ENCODE results near the gene ESPN.
"Not testable (repeated sequence)": the region's sequence is repeated elsewhere in the genome, so short reads cannot be mapped to it uniquely, and the experiment has no call there.

The ESPN gene

DNA sequence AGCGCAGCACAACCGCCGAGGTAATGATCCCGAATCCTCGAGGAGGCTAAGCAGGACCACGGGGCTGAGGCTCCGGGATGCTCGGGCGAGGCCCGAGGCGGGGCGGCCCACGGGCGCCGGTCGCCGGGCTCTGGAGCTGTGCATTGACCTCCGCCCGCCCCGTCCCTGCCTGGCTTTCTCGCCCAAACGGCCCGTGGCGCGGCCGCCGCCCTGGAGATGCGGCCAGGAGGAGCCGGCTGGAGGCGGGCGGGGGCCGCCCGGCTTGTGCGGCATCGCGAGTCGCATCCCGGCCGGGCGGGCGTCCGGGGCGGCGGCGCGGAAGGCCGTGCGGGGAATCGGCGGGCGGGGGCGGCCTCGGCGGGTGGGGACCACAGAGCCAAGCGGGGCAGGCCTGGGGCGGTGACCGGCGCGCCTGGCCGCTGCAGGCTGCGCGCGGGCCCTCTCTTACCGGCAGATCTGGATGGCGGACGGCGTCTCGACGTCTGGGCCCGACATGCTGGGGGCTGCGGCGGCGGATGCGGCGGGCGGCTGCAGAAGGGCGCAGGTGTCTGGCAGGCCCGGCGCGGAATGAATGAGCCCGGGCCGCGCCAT lies 31.7 kb upstream of the ESPN start:
- peaks cover 10% of the 10 kb centered on the region; the same call in 1 of the 2 replicates for H3K27me3 ChIP-seq (ENCODE audit: insufficient read depth, low read length)
- no peaks in the 10 kb centered on the region for H3K36me3 ChIP-seq (ENCODE audit: insufficient read depth, low read length)
- under 1% methylated on average over 83 of the region's 83 CpGs for WGBS
- H3K9ac ChIP-seq (ENCODE audit: low read depth, low read length), result peak overlapping the region; percentile 77
- H3K4me1 ChIP-seq (ENCODE audit: insufficient read depth, low read length), result peaks cover 13% of the 10 kb centered on the region; the same call in 1 of the 2 replicates
- peak overlapping the region; percentile 89 for H3K4me3 ChIP-seq (ENCODE audit: low read length)
- no peak overlapping the region for H3K27ac ChIP-seq (ENCODE audit: low read depth, low read length)
- H3K9me3 ChIP-seq (ENCODE audit: insufficient read depth, low read depth, low read length), result no peaks in the 10 kb centered on the region

DNA sequence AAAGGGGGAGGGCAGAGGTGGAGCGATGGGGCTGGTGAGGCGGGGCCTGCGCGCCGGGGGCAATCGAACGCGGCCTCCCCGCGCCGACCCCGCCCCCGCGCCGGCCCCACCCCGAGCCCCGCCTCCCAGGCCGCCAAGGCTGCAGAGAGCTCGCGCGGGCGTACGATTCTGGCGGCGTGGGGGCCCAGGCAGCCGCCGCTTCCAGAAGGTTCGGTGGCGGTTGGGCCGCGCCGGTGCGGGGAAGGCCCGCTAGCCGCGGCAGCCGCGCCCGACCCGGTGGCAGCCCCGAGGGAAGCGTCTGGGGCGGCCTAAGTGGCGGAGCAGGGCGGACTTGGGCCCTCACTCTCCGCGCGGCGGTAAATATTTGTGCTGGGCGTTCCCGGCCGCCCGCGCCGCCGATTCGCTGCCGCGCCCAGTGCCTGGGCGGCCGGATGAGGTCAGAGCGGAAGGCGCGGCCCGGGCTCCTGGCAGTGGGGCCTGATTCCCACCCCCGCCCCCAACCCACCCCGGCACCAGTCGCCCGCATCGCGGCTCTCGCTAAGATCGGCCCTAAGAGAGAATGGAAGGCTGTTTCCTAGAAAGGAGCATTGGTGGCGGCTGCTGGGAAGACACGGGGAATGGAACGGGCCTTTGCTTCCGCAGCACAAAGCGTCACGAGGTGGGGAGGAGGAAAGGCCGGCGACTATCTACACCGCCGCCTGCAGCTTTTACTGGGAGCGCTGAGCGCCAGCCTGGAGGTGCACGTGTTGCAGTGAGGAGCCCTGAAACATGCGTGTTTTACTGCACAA lies 31.0 kb upstream of the ESPN start, which contains the start of gene ACOT7:
Gene ACOT7, minus strand, starts transcription at position 368 of the 788 bp plus-strand sequence. CDS start 368 bp downstream, outside the sequence.
- H3K36me3 ChIP-seq (ENCODE audit: insufficient read depth, low read length), result no peaks in the 10 kb centered on the region
- peak within 1 kb of the TSS; percentile 94 for H3K9ac ChIP-seq (ENCODE audit: low read depth, low read length)
- WGBS, result under 1% methylated on average over 86 of the region's 87 CpGs
- peak within 1 kb of the TSS; percentile 89 for H3K4me3 ChIP-seq (ENCODE audit: low read length)
- peak within 1 kb of the TSS; percentile 97 for H3K27ac ChIP-seq (ENCODE audit: low read depth, low read length)
- H3K9me3 ChIP-seq (ENCODE audit: insufficient read depth, low read depth, low read length), result no peaks in the 10 kb centered on the region
- H3K27me3 ChIP-seq (ENCODE audit: insufficient read depth, low read length), result peaks cover 10% of the 10 kb centered on the region; the same call in 1 of the 2 replicates
- peaks cover 13% of the 10 kb centered on the region; the same call in 1 of the 2 replicates for H3K4me1 ChIP-seq (ENCODE audit: insufficient read depth, low read length)

DNA sequence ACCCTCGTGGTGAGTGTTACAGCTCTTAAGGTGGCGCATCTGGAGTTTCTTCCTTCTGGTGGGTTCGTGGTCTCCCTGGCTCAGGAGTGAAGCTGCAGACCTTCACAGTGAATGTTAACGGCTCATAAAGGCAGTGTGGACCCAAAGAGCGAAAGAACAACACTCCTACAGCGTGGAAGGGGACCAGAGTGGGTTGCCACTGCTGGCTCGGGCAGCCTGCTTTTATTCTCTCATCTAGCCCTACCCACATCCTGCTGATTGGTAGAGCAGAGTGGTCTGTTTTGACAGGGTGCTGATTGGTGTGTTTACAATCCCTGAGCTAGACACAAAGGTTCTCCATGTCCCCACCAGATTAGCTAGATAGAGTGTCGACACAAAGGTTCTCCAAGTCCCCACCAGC lies 29.4 kb upstream of the ESPN start:
- peaks cover 13% of the 10 kb centered on the region; the same call in 1 of the 2 replicates for H3K4me1 ChIP-seq (ENCODE audit: insufficient read depth, low read length)
- H3K27ac ChIP-seq (ENCODE audit: low read depth, low read length); H3K36me3 ChIP-seq (ENCODE audit: insufficient read depth, low read length); H3K4me3 ChIP-seq (ENCODE audit: low read length); H3K9me3 ChIP-seq (ENCODE audit: insufficient read depth, low read depth, low read length); H3K9ac ChIP-seq (ENCODE audit: low read depth, low read length); H3K27me3 ChIP-seq (ENCODE audit: insufficient read depth, low read length): not testable (repeated sequence)
- WGBS, result 93% methylated on average over 7 of the region's 8 CpGs

DNA sequence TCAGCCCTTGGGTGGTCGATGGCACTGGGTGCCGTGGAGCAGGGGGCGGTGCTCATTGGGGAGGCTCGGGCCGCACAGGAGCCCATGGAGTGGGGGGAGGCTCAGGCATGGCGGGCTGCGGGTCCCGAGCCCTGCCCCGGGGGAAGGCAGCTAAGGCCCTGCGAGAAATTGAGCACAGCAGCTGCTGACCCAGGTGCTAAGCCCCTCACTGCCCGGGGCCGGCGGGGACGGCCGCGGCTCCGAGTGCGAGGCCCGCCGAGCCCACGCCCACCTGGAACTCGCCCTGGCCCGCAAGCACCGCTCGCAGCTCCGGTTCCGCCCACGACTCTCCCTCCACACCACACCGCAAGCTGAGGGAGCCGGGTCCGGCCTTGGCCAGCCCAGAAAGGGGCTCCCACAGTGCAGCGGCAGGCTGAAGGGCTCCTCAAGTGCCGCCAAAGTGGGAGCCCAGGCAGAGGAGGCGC lies 28.8 kb upstream of the ESPN start:
- not testable (repeated sequence) for H3K4me3 ChIP-seq (ENCODE audit: low read length); H3K36me3 ChIP-seq (ENCODE audit: insufficient read depth, low read length); H3K9me3 ChIP-seq (ENCODE audit: insufficient read depth, low read depth, low read length); H3K27me3 ChIP-seq (ENCODE audit: insufficient read depth, low read length); H3K27ac ChIP-seq (ENCODE audit: low read depth, low read length); H3K9ac ChIP-seq (ENCODE audit: low read depth, low read length)
- 97% methylated on average over 34 of the region's 34 CpGs for WGBS
- H3K4me1 ChIP-seq (ENCODE audit: insufficient read depth, low read length), result peaks cover 13% of the 10 kb centered on the region; the same call in 1 of the 2 replicates

DNA sequence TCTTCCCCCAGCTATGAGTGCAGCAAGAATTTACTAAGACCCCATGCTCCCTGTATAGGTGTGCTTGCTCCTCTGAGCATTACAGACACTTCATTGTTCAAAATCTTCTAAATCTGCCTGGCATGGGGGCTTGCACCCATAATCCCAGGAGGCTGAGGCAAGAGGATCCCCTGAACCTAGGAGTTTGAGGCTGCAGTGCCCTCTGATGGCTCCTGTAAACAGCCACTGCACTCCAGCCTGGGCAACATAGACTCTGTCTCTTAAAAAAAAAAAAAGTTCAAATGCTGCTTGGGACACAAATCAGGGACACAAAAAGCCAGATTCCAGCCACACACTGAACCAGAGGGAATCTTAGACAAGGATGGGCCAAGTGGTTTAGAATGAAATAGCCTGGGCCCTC lies 27.6 kb upstream of the ESPN start:
- Histone ChIP-seq H3K4me3 (ENCODE audit: low read length) (no peak overlapping the region), H3K4me1 (ENCODE audit: insufficient read depth, low read length) (peaks cover 10% of the 10 kb centered on the region; the same call in 1 of the 2 replicates), H3K9ac (ENCODE audit: low read depth, low read length) (no peak overlapping the region), H3K27ac (ENCODE audit: low read depth, low read length) (no peak overlapping the region), H3K27me3 (ENCODE audit: insufficient read depth, low read length) (peaks cover 8% of the 10 kb centered on the region; the same call in 1 of the 2 replicates), H3K9me3 (ENCODE audit: insufficient read depth, low read depth, low read length) (no peaks in the 10 kb centered on the region), H3K36me3 (ENCODE audit: insufficient read depth, low read length) (no peaks in the 10 kb centered on the region)

DNA sequence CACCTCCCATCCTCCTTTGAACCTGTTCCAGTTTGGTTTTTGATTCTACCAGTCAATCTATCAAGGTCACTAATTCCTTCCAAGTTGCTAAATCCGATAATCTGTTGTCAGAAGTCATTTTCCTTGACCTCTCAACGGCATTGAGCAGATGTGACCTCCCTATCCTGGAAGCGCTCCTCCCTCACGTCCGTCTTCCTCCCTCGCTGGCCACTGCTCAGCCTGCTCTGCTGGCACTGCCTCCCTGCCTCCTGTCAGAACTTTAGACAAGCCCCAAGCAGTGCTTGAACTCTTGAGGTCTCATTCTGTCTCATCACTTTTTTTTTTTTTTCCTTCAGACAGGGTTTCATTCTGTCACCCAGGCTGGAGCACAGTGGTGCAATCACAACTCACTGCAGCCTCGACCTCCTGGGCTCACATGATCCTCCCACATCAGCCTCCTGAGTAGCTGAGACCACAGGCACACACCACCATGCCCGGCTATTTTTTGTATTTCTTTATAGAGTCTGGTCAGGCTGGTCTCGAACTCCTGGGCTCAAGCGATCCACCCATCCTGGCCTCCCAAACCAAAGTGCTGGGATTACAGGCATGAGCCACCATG lies 26.6 kb upstream of the ESPN start:
- 85% methylated on average over 10 of the region's 10 CpGs for WGBS
- H3K4me1 ChIP-seq (ENCODE audit: insufficient read depth, low read length), result 0 out of 2 replicates have a peak, but pooled peaks cover 4% of the 10 kb centered on the region

DNA sequence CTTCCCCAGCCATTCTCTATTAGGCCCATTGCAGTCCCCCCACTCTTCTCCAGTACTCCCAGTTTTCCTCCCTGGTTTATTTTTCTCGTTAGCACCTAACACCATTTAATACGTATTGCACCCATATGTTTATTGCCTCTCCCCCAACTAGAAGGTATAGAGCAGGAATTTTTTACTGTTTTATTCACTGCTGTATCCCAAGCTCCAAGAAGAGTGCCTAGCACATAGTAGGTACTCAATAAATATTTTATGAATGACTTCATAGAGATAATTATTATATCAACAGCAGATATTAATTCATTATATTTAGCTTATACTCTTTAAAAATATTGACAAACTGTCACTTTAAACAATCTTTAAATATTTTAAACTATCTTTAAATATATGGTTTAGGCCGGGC lies 25.3 kb upstream of the ESPN start:
- 95% methylated on average over 3 of the region's 3 CpGs for WGBS
- Histone ChIP-seq H3K4me1 (ENCODE audit: insufficient read depth, low read length) (0 out of 2 replicates have a peak, but pooled peaks cover under 1% of the 10 kb centered on the region), H3K4me3 (ENCODE audit: low read length) (no peak overlapping the region), H3K27ac (ENCODE audit: low read depth, low read length) (no peak overlapping the region), H3K27me3 (ENCODE audit: insufficient read depth, low read length) (no peaks in the 10 kb centered on the region), H3K9me3 (ENCODE audit: insufficient read depth, low read depth, low read length) (no peaks in the 10 kb centered on the region), H3K36me3 (ENCODE audit: insufficient read depth, low read length) (no peaks in the 10 kb centered on the region), H3K9ac (ENCODE audit: low read depth, low read length) (no peak overlapping the region)

More for the DNA sequence above, 26.6 kb upstream of the ESPN start:
- Histone ChIP-seq H3K27ac (ENCODE audit: low read depth, low read length) (no peak overlapping the region), H3K36me3 (ENCODE audit: insufficient read depth, low read length) (no peaks in the 10 kb centered on the region), H3K9me3 (ENCODE audit: insufficient read depth, low read depth, low read length) (no peaks in the 10 kb centered on the region), H3K27me3 (ENCODE audit: insufficient read depth, low read length) (no peaks in the 10 kb centered on the region), H3K9ac (ENCODE audit: low read depth, low read length) (no peak overlapping the region), H3K4me3 (ENCODE audit: low read length) (no peak overlapping the region)

DNA sequence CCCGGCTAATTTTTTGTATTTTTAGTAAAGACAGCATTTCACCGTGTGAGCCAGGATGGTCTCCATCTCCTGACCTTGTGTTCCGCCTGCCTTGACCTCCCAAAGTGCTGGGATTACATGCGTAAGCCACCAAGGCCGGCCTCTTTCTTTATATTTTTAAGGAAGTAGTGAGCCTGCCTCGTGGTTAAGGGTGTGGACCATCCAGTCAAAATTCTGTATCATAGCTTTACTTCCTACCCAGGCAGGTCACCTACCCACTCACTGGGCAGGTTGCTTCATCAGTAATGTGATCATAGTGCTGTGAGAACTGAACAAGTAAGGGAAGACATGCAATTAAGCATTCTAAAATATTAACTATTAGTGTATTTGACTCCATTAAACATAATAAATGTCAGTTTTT lies 22.9 kb upstream of the ESPN start:
- Histone ChIP-seq H3K9me3 (ENCODE audit: insufficient read depth, low read depth, low read length) (no peaks in the 10 kb centered on the region), H3K4me3 (ENCODE audit: low read length) (no peak overlapping the region), H3K9ac (ENCODE audit: low read depth, low read length) (no peak overlapping the region), H3K27ac (ENCODE audit: low read depth, low read length) (no peak overlapping the region), H3K36me3 (ENCODE audit: insufficient read depth, low read length) (no peaks in the 10 kb centered on the region), H3K27me3 (ENCODE audit: insufficient read depth, low read length) (peaks cover 8% of the 10 kb centered on the region), H3K4me1 (ENCODE audit: insufficient read depth, low read length) (no peaks in the 10 kb centered on the region)
- WGBS, result 82% methylated on average over 5 of the region's 6 CpGs

DNA sequence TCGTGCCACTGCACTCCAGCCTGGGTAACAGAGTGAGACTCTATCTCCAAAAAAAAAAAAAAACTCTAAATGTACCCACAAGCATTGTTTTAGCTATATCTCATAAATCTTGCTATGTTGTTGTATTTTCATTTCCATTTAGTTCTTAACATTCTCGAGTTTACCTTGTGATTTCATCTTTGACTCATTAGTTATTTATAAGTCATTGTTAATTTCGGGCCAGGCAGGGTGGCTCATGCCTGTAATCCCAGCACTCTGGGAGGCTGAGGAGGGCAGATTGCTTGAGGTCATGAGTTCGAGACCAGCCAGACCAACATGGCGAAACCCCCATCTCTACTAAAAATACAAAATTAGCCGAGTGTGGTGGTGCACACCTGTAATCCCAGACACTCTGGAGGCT lies 16.6 kb upstream of the ESPN start:
- Histone ChIP-seq H3K27me3 (ENCODE audit: insufficient read depth, low read length) (peaks cover 19% of the 10 kb centered on the region), H3K4me1 (ENCODE audit: insufficient read depth, low read length) (no peaks in the 10 kb centered on the region), H3K4me3 (ENCODE audit: low read length) (no peak overlapping the region), H3K9ac (ENCODE audit: low read depth, low read length) (no peak overlapping the region), H3K9me3 (ENCODE audit: insufficient read depth, low read depth, low read length) (no peaks in the 10 kb centered on the region), H3K27ac (ENCODE audit: low read depth, low read length) (no peak overlapping the region), H3K36me3 (ENCODE audit: insufficient read depth, low read length) (no peaks in the 10 kb centered on the region)
- WGBS, result 90% methylated on average over 5 of the region's 6 CpGs

DNA sequence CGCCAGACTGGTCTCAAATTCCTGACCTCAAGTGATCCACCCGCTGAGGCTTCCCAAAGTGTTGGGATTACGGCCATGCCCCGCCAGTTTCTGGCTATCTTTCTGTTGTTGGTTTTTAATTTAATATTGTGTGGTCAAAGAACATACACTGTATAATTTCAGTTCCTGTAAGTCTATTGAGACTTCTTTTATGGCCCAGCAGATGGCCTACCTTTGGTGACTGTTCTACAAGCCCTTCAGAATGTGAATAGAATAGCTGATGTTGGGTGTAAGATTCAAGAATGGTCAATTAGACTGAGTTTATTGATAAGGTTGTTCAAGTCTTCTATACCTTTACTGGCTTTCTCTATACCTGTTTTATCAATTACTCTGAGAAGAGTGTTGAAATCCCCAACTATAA lies 15.5 kb upstream of the ESPN start:
- H3K4me3 ChIP-seq (ENCODE audit: low read length), result no peak overlapping the region
- H3K9ac ChIP-seq (ENCODE audit: low read depth, low read length), result no peak overlapping the region
- H3K36me3 ChIP-seq (ENCODE audit: insufficient read depth, low read length), result no peaks in the 10 kb centered on the region
- no peak overlapping the region for H3K27ac ChIP-seq (ENCODE audit: low read depth, low read length)
- 95% methylated on average over 4 of the region's 4 CpGs for whole genome bisulfite sequencing
- no peaks in the 10 kb centered on the region for H3K4me1 ChIP-seq (ENCODE audit: insufficient read depth, low read length)
- no peaks in the 10 kb centered on the region for H3K9me3 ChIP-seq (ENCODE audit: insufficient read depth, low read depth, low read length)
- H3K27me3 ChIP-seq (ENCODE audit: insufficient read depth, low read length), result peaks cover 27% of the 10 kb centered on the region

DNA sequence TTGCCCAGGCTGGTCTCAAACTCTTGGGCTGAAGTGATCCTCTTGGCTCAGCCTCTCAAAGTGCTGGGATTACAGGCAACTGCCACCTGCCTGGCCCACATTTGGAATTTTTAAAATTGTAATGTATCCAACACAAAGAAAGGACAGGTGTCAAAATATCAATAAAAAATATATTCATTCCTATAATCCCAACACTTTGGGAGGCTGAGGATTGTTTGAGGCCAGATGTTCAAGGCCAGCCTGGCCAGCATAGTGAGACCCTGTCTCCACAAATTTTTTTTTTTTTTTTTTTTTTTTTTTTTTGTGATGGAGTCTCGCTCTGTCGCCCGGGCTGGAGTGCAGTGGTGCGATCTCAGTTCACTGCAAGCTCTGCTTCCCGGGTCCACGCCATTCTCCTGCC lies 14.8 kb upstream of the ESPN start:
- Histone ChIP-seq H3K36me3 (ENCODE audit: insufficient read depth, low read length) (no peaks in the 10 kb centered on the region), H3K27me3 (ENCODE audit: insufficient read depth, low read length) (peaks cover 33% of the 10 kb centered on the region), H3K4me1 (ENCODE audit: insufficient read depth, low read length) (0 out of 2 replicates have a peak, but pooled peaks cover 2% of the 10 kb centered on the region), H3K4me3 (ENCODE audit: low read length) (no peak overlapping the region), H3K9ac (ENCODE audit: low read depth, low read length) (no peak overlapping the region), H3K27ac (ENCODE audit: low read depth, low read length) (no peak overlapping the region), H3K9me3 (ENCODE audit: insufficient read depth, low read depth, low read length) (no peaks in the 10 kb centered on the region)
- WGBS, result 94% methylated on average over 6 of the region's 6 CpGs

Data from HUES64 (cell line).